Tibial nerve (tissue), 4 donors: ENCODE data around the gene CDHR3. TPM values are rescaled to one million over a fixed set of nuclear protein-coding genes. Genes with fewer than 3 reads are reported as not detected.

ENCODE experiments used
- DNase-seq, 2 donors: peaks; one replicate each; pipeline ENCODE4 v3.0.0-alpha.2; 2019; ENCODE audit warnings: low spot score in 2 of 2
- H3K27ac ChIP-seq, 4 donors: fragments of 200-600 bp; sonication (generic) in 3 of 4; one replicate each; pipeline ENCODE4 v1.5.1; 2017 to 2019; ENCODE audit warnings: mild to moderate bottlenecking in 1 of 4
- H3K27me3 ChIP-seq, 2 donors: fragments of 200-600 bp; sonication (generic) in 1 of 2; one replicate each; pipeline versions ENCODE4 v1.5.1 to v1.6.0; 2017 to 2019
- H3K36me3 ChIP-seq, 3 donors: fragments of 200-600 bp; sonication (generic); one replicate each; pipeline ENCODE4 v1.5.1; 2018 to 2019
- H3K4me1 ChIP-seq, 4 donors: fragments of 200-600 bp; sonication (generic) in 3 of 4; one replicate each; pipeline ENCODE4 v1.5.1; 2017 to 2019
- H3K4me3 ChIP-seq, 4 donors: fragments of 200-600 bp; sonication (generic) in 3 of 4; one replicate each; pipeline ENCODE4 v1.5.1; 2017 to 2019; ENCODE audit warnings: mild to moderate bottlenecking in 1 of 4, moderate library complexity in 1 of 4
- H3K9me3 ChIP-seq, 4 donors: fragments of 200-600 bp; sonication (generic) in 3 of 4; one replicate each; pipeline ENCODE4 v1.5.1; 2017 to 2019
- EP300 ChIP-seq, 2 donors: sonication (generic); formaldehyde crosslinking; IDR thresholded peaks; one replicate each; pipeline ENCODE4 v1.6.1; 2017; ENCODE audit warnings: antibody characterized with exemption in 2 of 2, mild to moderate bottlenecking in 1 of 2
- POLR2A ChIP-seq, 2 donors: fragments of 450-650 bp; IDR thresholded peaks; one replicate each; pipeline ENCODE4 v1.6.1; 2017; ENCODE audit warnings: antibody characterized with exemption in 2 of 2, mild to moderate bottlenecking in 2 of 2, moderate library complexity in 2 of 2
- WGBS, 2 donors: methylation state at CpG; one replicate each; pipeline ENCODE4 v1.1.5; 2018; 5-methylcytosine and 5-hydroxymethylcytosine counted together
- total RNA-seq, 4 donors: library from RNA; depleted of rRNA; stranded (reverse); fragments of >200 nt; gene quantifications; one replicate each; pipeline ENCODE4 v1.1.0, GENCODE V29; 2016
- TF ChIP-seq, protein P1 (sequence below), 5 experiments: fragments of 200-600 bp in 3 of 5; fragments of 450-650 bp in 2 of 5; sonication (generic) in 3 of 5; IDR thresholded peaks; one replicate each; pipeline ENCODE4 v1.5.1; 2016 to 2019; ENCODE audit warnings: antibody characterized with exemption in 5 of 5, mild to moderate bottlenecking in 3 of 5, moderate library complexity in 2 of 5

CDHR3 gene
- total RNA-seq, 4 donors from 2014 or later = 6.1 to 18.2 (median 10.5) TPM

DNA sequence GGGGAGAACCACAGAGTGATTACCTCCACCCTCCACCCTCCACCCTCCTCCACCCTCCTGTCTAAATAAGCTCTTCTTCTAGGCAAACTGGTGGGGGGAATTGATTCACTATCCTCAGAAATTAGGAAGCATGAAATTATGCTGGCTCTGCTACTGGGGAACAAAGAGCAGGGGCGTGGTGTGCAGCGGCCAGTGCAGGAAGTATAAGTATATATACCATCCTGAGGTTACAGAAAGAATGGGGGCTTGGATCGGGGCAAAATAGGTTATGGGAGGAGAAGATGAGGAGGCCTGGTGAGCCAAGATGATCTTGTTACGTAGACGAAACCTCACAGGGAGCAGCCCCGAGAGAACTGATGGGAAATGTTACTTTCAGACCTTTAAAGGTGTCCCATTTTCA lies 100.0 kb downstream of the CDHR3 start:
- Histone ChIP-seq H3K27ac (no peak overlapping the region), H3K4me3 (no peak overlapping the region), H3K27me3 (no peaks in the 10 kb centered on the region), H3K9me3 (no peaks in the 10 kb centered on the region), H3K4me1 (peaks cover 0 to 62% (median 39%) of the 10 kb centered on the region in 4 donors), H3K36me3 (no peaks in the 10 kb centered on the region)
- WGBS, 2 donors = 85 to 91% methylated on average over 6 of the region's 6 CpGs
- no peak for DNase-seq
- no peak for TF ChIP-seq EP300 (IDR thresholded peaks at IDR 0.05)
- TF ChIP-seq, protein P1, sequence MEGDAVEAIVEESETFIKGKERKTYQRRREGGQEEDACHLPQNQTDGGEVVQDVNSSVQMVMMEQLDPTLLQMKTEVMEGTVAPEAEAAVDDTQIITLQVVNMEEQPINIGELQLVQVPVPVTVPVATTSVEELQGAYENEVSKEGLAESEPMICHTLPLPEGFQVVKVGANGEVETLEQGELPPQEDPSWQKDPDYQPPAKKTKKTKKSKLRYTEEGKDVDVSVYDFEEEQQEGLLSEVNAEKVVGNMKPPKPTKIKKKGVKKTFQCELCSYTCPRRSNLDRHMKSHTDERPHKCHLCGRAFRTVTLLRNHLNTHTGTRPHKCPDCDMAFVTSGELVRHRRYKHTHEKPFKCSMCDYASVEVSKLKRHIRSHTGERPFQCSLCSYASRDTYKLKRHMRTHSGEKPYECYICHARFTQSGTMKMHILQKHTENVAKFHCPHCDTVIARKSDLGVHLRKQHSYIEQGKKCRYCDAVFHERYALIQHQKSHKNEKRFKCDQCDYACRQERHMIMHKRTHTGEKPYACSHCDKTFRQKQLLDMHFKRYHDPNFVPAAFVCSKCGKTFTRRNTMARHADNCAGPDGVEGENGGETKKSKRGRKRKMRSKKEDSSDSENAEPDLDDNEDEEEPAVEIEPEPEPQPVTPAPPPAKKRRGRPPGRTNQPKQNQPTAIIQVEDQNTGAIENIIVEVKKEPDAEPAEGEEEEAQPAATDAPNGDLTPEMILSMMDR (IDR thresholded peaks at IDR 0.05) = no peak
- TF ChIP-seq POLR2A (IDR thresholded peaks at IDR 0.05) = no peak

DNA sequence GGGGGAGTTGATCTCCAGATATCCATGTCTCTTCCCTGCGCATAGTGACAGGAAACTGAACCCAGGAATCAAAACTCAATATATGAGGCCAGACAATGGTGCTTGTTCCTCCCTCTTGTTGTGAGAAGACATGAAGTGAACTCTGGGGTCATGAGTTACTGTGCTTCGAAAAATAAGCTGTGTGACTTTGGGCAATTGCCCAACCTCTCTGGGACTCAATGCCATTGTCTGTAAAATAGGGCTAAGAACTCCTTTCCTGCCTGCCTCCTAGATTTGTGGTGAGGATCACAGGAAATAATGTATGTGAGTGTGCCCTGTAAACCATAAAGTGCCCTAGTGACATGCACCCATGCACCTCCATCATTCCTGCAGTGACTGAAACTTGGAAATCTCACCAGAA lies 100.6 kb downstream of the CDHR3 start:
- no peaks in the 10 kb centered on the region for H3K36me3 ChIP-seq
- no peak for DNase-seq
- H3K27me3 ChIP-seq = no peaks in the 10 kb centered on the region
- peak overlapping the region in 1 of 4 donors; percentile 21 for H3K27ac ChIP-seq
- peaks cover 0 to 56% (median 32%) of the 10 kb centered on the region in 4 donors for H3K4me1 ChIP-seq
- WGBS, 2 donors = 75 to 78% methylated on average over 2 of the region's 2 CpGs
- no peak overlapping the region for H3K4me3 ChIP-seq
- no peaks in the 10 kb centered on the region for H3K9me3 ChIP-seq
- TF ChIP-seq POLR2A (IDR thresholded peaks at IDR 0.05) = no peak
- TF ChIP-seq, protein P1 (IDR thresholded peaks at IDR 0.05) = no peak
- TF ChIP-seq EP300 (IDR thresholded peaks at IDR 0.05) = no peak

DNA sequence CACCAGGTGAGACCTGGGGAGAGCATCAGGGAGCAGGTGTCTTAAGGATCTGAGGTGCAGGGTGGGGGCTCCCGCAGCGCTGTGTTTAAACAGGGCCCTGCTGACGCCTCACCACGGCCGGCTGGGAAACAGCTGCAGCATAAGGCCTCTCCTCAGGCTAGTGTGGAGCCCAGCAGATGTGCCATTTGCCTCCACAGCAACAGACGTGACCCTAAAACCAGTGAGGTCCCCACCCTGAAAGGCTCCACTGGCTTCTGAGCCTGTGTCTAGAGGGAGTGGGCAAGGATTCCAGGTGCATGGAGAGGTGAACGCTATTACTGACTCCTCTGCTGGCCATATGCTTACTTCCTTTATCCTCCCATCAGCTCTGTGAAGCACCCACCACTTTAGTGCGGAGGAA lies 101.3 kb downstream of the CDHR3 start:
- no peaks in the 10 kb centered on the region for H3K36me3 ChIP-seq
- WGBS, 2 donors = 70 to 83% methylated on average over 8 of the region's 8 CpGs
- TF ChIP-seq, protein P1 (IDR thresholded peaks at IDR 0.05) = no peak
- no peak for TF ChIP-seq POLR2A (IDR thresholded peaks at IDR 0.05)
- no peak for TF ChIP-seq EP300 (IDR thresholded peaks at IDR 0.05)
- no peak overlapping the region for H3K4me3 ChIP-seq
- no peaks in the 10 kb centered on the region for H3K9me3 ChIP-seq
- H3K4me1 ChIP-seq = peaks cover 0 to 49% (median 28%) of the 10 kb centered on the region in 4 donors
- no peaks in the 10 kb centered on the region for H3K27me3 ChIP-seq
- DNase-seq = no peak
- peak overlapping the region; percentile 58 to 77 (median 68) for H3K27ac ChIP-seq

DNA sequence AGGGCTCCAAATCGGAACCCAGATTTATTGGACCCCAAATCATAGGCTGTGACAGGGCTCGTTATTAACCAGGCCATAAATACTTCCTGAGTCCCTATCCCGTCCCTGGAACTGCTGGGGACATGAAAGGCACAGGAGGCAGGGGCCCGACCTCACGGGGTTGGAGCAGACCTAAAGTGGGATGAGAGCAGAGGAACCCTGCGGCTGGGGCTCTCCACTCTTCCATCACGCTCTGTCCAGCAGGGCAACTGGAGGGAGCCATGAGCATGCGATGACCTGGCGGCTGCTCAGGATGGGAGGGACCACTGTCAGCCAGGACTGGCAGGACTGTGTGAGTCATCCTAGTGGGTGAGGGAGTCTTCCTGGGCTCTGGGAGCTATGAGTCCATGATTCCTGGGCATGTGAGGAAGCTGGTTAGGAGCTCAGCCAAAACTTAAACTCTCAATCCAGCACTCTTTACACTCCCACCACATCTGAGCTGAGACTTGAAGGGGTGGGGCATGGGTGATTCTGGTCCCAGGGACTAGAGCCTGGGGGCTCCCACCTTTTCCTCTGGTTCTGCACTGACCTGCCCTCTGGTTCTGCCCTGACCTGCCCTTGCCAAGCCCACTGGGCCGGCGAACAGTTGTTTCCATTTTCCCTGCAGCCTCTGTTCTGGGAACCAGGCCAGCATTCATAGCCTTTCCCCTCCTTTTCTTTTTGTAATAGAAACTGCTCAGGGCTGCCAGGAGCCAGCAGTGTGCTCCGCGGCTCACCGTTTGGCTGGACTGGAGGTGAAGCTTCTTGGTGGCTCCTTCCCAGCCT lies 101.9 kb downstream of the CDHR3 start:
- peak overlapping the region in 3 of 4 donors; percentile 6 to 28 (median 16) for H3K4me3 ChIP-seq
- H3K27ac ChIP-seq = peak overlapping the region; percentile 58 to 77 (median 68)
- no peaks in the 10 kb centered on the region for H3K27me3 ChIP-seq
- TF ChIP-seq, protein P1 (IDR thresholded peaks at IDR 0.05) = no peak
- TF ChIP-seq EP300 (IDR thresholded peaks at IDR 0.05) (peak in 1 of 2 donors; percentile 55), POLR2A (IDR thresholded peaks at IDR 0.05) (no peak)
- WGBS, 2 donors = 13 to 25% methylated on average over 14 of the region's 14 CpGs
- peak; percentile 53 to 68 for DNase-seq
- peaks cover 0 to 46% (median 28%) of the 10 kb centered on the region in 4 donors for H3K4me1 ChIP-seq
- H3K9me3 ChIP-seq = no peaks in the 10 kb centered on the region
- H3K36me3 ChIP-seq = no peaks in the 10 kb centered on the region
